DMS53 treated with DMSO at 0.1 percent for 48 hours (cell line): ENCODE measurements around the gene MCRIP2.

ENCODE experiments used
- DNase-seq: peaks from one replicate; lab custom pipeline; 2025; ENCODE audit not compliant: unreplicated experiment; lab: John Stamatoyannopoulos, UW

Gene MCRIP2

DNA sequence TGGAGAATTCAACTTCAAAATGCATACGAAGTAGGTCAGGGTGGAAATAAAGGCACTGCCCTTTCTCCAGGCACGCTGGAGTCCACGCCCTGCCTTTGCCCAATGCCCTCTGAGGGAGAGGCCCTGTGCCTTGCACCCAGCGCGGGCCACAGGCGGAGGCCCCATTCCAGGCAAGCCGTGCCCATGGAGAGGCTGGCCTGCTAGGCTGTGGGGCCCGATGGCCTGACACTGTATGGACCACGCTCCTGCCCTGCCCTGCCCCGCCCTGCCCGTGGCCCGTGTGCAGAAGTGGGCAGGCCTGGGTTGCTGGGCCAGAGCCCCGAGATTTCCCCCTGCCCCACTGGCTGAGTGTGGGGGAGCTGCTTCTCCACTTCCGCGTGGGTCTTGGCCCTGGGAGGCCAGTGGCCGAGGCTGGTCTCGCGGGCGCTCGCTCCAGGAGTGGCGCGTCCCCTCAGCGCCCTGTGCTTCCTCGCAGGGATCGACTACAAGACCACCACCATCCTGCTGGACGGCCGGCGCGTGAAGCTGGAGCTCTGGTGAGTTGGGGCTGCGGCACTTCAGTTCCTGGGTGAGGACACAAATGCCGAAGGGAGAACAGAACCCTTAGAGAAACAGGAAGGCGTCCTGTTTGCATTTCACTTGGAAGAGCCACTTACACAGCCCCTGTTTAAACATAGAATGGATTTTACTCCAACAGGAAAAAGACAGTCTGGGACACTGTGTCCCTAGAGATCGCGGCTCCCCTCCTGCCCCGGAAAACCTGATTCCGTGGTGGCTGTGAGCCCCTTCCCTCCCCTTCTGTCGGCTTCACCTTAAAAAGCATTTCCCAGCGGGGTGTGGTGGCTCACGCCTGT lies 24.7 kb upstream of the MCRIP2 start:
- DNase-seq, result peak; percentile 67

- DNase-seq, result no peak
Measured at GRCh38 chr16:617855-618254, 23.8 kb upstream of the MCRIP2 start.

- DNase-seq, result no peak
Measured at GRCh38 chr16:619476-620100, 22.0 kb upstream of the MCRIP2 start.

DNA sequence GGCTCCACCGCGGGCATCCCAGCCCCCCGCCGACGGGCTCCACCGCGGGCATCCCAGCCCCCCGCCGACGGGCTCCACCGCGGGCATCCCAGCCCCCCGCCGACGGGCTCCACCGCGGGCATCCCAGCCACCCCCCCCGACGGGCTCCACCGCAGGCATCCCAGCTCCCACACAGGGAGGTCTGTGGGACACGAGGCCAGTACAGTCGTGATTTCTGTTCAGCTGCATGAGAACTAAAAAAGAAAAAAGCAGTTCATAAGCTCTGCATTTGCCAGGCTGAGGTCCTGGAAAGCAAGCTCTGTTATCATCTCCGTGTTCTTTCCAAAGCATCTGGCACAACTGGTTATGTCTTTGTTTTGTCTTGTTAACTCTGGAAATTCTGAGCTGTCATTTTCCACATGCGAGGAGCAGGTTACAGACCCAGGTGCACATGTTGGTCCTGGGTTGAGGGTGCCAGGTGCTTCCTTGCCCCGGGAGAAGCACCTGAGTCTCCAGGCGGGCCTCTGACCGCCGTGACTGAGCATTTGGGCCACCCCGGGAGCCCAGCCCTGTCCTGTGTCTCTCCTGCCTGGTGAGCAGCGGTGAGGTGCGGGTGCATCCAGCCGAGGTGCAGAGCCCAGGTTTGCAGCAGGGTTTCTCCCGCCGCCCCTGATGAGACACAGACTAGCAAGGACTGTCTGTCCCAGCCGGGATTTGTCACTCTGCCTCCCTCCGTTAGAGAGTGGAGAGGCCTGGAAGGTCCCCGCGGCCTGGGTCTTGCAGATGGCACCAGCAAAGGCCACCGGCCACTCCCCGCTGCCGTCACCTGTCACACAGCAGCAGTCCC lies 20.7 kb upstream of the MCRIP2 start:
- DNase-seq, result no peak

GRCh38 chr16:621526-622105 lies 20.0 kb upstream of the MCRIP2 start:
- no peak for DNase-seq

DNA sequence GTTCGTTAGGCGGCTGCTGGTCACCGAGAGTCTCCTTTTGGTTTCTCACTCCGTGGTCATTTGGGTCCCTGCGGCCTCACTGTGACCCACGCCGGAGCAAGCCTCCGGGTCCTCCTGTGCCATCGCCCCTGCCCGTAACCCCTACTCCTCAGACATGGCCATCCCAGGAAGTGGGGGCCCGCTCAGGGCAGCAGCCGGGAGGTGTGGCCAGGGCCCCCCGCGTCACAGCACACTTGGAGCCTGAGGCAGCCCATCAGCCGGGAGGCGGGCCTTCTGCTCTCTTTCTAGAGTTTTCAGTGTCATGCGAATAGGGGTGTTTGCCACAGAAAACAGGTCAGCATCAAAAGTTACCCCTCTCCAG lies 18.7 kb upstream of the MCRIP2 start:
- no peak for DNase-seq

- no peak for DNase-seq
Measured at GRCh38 chr16:624526-625070, 17.0 kb upstream of the MCRIP2 start.

- no peak for DNase-seq
Measured at GRCh38 chr16:625117-625976, 16.3 kb upstream of the MCRIP2 start.

GRCh38 chr16:625977-626765 lies 15.5 kb upstream of the MCRIP2 start:
- no peak for DNase-seq

DNA sequence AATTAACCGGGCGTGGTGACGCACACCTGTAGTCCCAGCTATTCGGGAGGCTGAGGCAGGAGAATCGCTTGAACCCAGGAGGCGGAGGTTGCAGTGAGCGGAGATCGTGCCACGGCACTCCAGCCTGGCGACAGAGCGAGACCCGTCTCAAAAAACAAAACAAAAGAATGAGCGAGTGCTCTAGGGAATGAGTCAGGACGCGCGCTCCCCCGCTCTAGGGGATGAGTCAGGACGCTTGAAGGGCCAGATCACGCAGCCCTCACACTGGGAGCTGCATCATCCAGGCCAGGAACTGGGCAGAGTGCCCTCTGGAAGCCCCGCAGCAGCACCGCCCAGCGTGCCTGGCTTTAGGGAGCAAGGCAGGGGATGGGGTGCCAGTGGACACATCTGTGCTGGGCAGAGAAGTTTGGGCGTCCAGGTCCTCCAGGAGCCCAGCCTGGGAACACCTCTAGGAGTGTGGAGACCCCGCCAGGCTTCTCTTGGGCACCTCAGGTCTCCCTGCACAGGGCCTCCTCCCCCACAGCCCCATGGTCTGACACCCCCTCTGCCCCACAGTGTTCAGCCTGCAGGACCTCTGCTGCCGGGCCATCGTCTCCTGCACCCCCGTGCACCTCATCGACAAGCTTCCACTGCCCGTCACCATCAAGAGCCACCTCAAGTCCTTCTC lies 14.7 kb upstream of the MCRIP2 start:
- peak; percentile 27 for DNase-seq

DNA sequence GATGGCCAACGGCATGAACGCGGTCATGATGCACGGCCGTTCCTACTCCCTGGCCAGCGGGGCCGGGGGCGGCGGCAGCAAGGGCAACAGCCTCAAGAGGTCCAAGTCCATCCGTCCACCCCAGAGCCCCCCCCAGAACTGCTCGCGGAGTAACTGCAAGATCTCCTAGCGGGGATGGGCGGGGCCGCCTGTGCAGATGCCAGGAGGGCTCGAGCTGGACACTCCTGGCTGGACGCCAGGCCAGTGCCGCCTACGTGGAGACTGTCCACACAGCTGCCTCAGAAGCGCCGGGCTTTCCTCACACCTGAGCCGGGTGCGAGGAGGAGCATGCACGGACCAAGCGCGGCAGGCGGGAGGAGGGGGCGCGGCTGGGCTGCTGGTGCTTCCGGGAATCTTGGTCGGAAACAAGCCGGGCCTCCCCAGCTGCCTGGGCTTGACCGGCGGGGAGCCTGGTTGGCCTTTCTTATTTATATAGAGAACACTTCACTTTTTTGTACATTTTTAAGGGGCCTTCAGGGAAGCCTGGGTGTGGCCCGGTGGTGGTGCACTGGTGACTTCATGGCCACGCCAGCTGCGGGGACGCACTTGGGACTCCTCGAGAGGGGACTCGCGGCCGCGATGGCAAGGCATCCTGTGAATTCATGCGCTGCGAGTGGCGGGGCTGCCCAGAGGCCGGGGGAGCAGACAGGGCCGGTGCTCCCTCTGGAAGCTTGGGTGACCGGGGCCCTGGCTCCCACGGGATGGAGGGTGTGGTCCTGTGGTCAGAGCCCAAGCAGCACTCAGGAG lies 14.0 kb upstream of the MCRIP2 start:
- DNase-seq, result peak; percentile 40

DNA sequence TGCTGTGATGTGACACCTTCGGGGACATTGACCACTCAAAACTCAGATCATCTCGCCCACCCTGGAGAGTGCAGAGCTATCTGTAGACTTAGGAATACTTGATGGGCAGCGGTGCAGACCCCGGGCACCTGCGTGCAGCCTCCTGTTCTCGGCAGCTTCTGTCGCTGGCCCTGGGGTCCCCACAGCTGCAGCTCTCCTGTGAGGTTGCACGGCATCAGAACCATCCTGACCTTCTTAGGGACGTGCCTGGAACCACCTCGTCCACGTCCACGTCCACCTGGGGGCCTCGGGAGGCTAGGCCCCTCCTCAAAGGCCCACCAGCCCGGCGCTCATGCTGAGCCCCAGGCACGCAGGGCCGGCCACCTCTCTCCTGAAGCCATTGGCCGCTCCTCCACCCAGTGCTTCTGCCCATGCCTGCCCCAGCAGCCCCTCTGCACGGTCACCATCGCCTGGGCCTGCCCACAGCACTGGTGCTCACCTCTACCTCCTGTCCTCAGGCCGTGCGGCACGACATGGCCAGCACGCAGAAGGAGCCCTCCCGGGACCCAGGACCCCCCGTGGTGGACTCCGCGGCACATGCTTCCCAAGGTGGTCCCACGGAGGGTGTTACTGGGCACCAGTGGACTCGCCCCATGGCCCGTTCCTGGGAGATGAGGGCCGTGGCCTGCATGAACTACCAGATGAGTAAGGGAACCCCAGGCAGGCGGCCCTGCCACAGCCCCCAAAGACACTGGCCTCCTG lies 13.1 kb upstream of the MCRIP2 start:
- no peak for DNase-seq

- DNase-seq, result no peak
Measured at GRCh38 chr16:629185-629832, 12.3 kb upstream of the MCRIP2 start.

GRCh38 chr16:629833-630248 lies 11.8 kb upstream of the MCRIP2 start:
- DNase-seq, result no peak

- no peak for DNase-seq
Measured at GRCh38 chr16:630249-630814, 11.3 kb upstream of the MCRIP2 start.

DNA sequence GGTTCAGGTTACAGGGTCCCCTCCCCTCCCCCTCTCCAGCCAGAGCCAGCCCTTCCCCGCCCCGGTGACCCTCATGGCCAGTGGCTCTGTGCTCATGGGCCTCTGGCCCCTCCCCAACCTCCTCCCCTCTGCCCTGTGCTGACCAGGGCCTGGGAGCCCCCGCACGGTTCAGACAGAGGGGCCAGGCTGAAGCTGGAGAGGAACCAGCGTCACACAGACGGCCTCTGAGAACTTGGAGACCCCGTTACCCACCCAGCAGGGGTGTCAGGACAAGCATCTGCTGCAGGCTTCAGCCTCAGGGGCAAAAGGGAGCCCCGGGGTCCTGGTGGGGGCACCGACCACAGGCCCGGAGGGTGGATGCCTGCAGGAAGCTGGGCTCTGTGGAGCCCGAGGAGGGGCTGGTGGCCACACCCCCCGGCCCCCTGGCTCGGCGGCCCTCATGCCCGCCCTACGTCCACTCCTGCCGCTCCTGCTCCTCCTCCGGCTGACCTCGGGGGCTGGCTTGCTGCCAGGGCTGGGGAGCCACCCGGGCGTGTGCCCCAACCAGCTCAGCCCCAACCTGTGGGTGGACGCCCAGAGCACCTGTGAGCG lies 10.7 kb upstream of the MCRIP2 start, which contains the start of gene WFIKKN1:
WFIKKN1 (plus strand) TSS at position 171 of the 591 bp plus-strand sequence; CDS start at position 440, 269 bp downstream.
- no peak for DNase-seq
